SK-N-SH treated with all-trans-retinoic acid at 6 μM for 48 hours (cell line): ENCODE data around the gene STAB2.

Source experiments
- ATAC-seq: fragments of 200-7000 bp; cut with Tn5 transposase; 3 replicates; pipeline ENCODE4 v1.9.1; 2020; ENCODE audit warnings: mild to moderate bottlenecking, moderate library complexity
- ARNTL ChIP-seq: fragments of 450-650 bp; formaldehyde crosslinking; IDR thresholded peaks from 2 replicates; pipeline ENCODE4 v1.5.0; 2020; ENCODE audit warnings: low read depth, mild to moderate bottlenecking, moderate library complexity, borderline replicate concordance
- BACH2 ChIP-seq: fragments of 250-450 bp; sonication (Bioruptor Pico); IDR thresholded peaks from 2 replicates; pipeline ENCODE4 v1.9.0; 2021; ENCODE audit warnings: mild to moderate bottlenecking, borderline replicate concordance
- CSDC2 ChIP-seq: fragments of 250-450 bp; sonication (Bioruptor Pico); IDR thresholded peaks from 2 replicates; pipeline ENCODE4 v1.5.0; 2020; ENCODE audit warnings: mild to moderate bottlenecking, moderate library complexity
- CSRNP3 ChIP-seq: fragments of 250-450 bp; sonication (Bioruptor Pico); IDR thresholded peaks from 2 replicates; pipeline ENCODE4 v1.5.1; 2021; ENCODE audit warnings: mild to moderate bottlenecking, moderate library complexity
- ESRRG ChIP-seq: fragments of 250-450 bp; sonication (Bioruptor Pico); IDR thresholded peaks from 2 replicates; pipeline ENCODE4 v1.6.1; 2021; ENCODE audit warnings: mild to moderate bottlenecking
- GLIS3 ChIP-seq: fragments of 250-450 bp; sonication (Bioruptor Pico); IDR thresholded peaks from 2 replicates; pipeline ENCODE4 v1.5.0; 2020; ENCODE audit warnings: mild to moderate bottlenecking, moderate library complexity
- ISL1 ChIP-seq: fragments of 250-450 bp; sonication (Bioruptor Pico); IDR thresholded peaks from 2 replicates; pipeline ENCODE4 v2.1.2; 2022; ENCODE audit warnings: mild to moderate bottlenecking, moderate library complexity
- OSR1 ChIP-seq: fragments of 250-450 bp; sonication (Bioruptor Pico); IDR thresholded peaks from 2 replicates; pipeline ENCODE4 v1.8.0; 2022; ENCODE audit warnings: moderate library complexity, mild to moderate bottlenecking, inconsistent platforms
- POU6F1 ChIP-seq: fragments of 250-450 bp; sonication (Bioruptor Pico); IDR thresholded peaks from 2 replicates; pipeline ENCODE4 v1.8.0; 2021; ENCODE audit warnings: low read depth, mild to moderate bottlenecking, moderate library complexity, borderline replicate concordance
- PPARA ChIP-seq: fragments of 250-450 bp; sonication (Bioruptor Pico); IDR thresholded peaks from 2 replicates; pipeline ENCODE4 v1.5.0; 2020; ENCODE audit warnings: mild to moderate bottlenecking, borderline replicate concordance
- RARB ChIP-seq: fragments of 250-450 bp; sonication (Bioruptor Pico); IDR thresholded peaks from 2 replicates; pipeline ENCODE4 v1.8.0; 2021; ENCODE audit warnings: mild to moderate bottlenecking, moderate library complexity
- TCF4 ChIP-seq: fragments of 250-450 bp; sonication (Bioruptor Pico); IDR thresholded peaks from 2 replicates; pipeline ENCODE4 v1.8.0; 2021; ENCODE audit warnings: mild to moderate bottlenecking, moderate library complexity, borderline replicate concordance
- ZC3H10 ChIP-seq: fragments of 250-450 bp; sonication (Bioruptor Pico); IDR thresholded peaks from 2 replicates; pipeline ENCODE4 v1.5.1; 2021; ENCODE audit warnings: mild to moderate bottlenecking, moderate library complexity
- ZFP3 ChIP-seq: fragments of 250-450 bp; sonication (Bioruptor Pico); IDR thresholded peaks from 2 replicates; pipeline ENCODE4 v1.5.0; 2020; ENCODE audit warnings: mild to moderate bottlenecking, moderate library complexity
- ZFP30 ChIP-seq: fragments of 450-650 bp; formaldehyde crosslinking; IDR thresholded peaks from 2 replicates; pipeline ENCODE4 v1.5.0; 2022; ENCODE audit warnings: mild to moderate bottlenecking, moderate library complexity
- ZNF565 ChIP-seq: fragments of 450-650 bp; formaldehyde crosslinking; conservative IDR thresholded peaks from 2 replicates; pipeline ENCODE4 v1.5.0; 2020; ENCODE audit warnings: low read depth, mild to moderate bottlenecking, moderate library complexity
- ZNF70 ChIP-seq: fragments of 450-650 bp; formaldehyde crosslinking; IDR thresholded peaks from 2 replicates; pipeline ENCODE4 v1.5.0; 2020; ENCODE audit warnings: mild to moderate bottlenecking, moderate library complexity
- ZNF8 ChIP-seq: fragments of 450-650 bp; formaldehyde crosslinking; IDR thresholded peaks from 2 replicates; pipeline ENCODE4 v1.5.0; 2020; ENCODE audit warnings: mild to moderate bottlenecking, moderate library complexity
- TF ChIP-seq, protein P1 (sequence below): fragments of 250-450 bp; sonication (Bioruptor Pico); IDR thresholded peaks from 2 replicates; pipeline ENCODE4 v1.8.0; 2020; ENCODE audit warnings: mild to moderate bottlenecking, moderate library complexity, borderline replicate concordance
- TF ChIP-seq, protein P2 (sequence below): fragments of 250-450 bp; sonication (Bioruptor Pico); IDR thresholded peaks from 2 replicates; pipeline ENCODE4 v1.5.1; 2020; ENCODE audit warnings: low read depth, mild to moderate bottlenecking, moderate library complexity
- TF ChIP-seq, protein P3 (sequence below): fragments of 250-450 bp; sonication (Bioruptor Pico); IDR thresholded peaks from 2 replicates; pipeline ENCODE4 v1.5.0; 2020; ENCODE audit warnings: mild to moderate bottlenecking, moderate library complexity

STAB2 gene

GRCh38 chr12:103586791-103587370 is at the start of gene STAB2:
Gene STAB2 (plus strand): TSS chr12:103587273. CDS start chr12:103587477, 204 bp downstream.
- no peak for ATAC-seq
- TF ChIP-seq ZFP30 (no peak), BACH2 (CRISPR knock-in tag) (no peak), ESRRG (no peak), CSRNP3 (CRISPR knock-in tag) (no peak), ZNF565 (CRISPR knock-in tag) (no peak), OSR1 (CRISPR knock-in tag) (no peak), POU6F1 (CRISPR knock-in tag) (no peak), RARB (CRISPR knock-in tag) (no peak), ZC3H10 (CRISPR knock-in tag) (no peak), CSDC2 (CRISPR knock-in tag) (no peak), ISL1 (CRISPR knock-in tag) (no peak), TCF4 (CRISPR knock-in tag) (no peak), ZFP3 (CRISPR knock-in tag) (no peak), PPARA (CRISPR knock-in tag) (no peak), ZNF8 (CRISPR knock-in tag) (no peak), GLIS3 (no peak)
- TF ChIP-seq, protein P1, sequence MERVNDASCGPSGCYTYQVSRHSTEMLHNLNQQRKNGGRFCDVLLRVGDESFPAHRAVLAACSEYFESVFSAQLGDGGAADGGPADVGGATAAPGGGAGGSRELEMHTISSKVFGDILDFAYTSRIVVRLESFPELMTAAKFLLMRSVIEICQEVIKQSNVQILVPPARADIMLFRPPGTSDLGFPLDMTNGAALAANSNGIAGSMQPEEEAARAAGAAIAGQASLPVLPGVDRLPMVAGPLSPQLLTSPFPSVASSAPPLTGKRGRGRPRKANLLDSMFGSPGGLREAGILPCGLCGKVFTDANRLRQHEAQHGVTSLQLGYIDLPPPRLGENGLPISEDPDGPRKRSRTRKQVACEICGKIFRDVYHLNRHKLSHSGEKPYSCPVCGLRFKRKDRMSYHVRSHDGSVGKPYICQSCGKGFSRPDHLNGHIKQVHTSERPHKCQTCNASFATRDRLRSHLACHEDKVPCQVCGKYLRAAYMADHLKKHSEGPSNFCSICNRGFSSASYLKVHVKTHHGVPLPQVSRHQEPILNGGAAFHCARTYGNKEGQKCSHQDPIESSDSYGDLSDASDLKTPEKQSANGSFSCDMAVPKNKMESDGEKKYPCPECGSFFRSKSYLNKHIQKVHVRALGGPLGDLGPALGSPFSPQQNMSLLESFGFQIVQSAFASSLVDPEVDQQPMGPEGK (CRISPR knock-in tag), result no peak
- TF ChIP-seq, protein P2, sequence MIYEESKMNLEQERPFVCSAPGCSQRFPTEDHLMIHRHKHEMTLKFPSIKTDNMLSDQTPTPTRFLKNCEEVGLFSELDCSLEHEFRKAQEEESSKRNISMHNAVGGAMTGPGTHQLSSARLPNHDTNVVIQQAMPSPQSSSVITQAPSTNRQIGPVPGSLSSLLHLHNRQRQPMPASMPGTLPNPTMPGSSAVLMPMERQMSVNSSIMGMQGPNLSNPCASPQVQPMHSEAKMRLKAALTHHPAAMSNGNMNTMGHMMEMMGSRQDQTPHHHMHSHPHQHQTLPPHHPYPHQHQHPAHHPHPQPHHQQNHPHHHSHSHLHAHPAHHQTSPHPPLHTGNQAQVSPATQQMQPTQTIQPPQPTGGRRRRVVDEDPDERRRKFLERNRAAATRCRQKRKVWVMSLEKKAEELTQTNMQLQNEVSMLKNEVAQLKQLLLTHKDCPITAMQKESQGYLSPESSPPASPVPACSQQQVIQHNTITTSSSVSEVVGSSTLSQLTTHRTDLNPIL (CRISPR knock-in tag), result no peak

DNA sequence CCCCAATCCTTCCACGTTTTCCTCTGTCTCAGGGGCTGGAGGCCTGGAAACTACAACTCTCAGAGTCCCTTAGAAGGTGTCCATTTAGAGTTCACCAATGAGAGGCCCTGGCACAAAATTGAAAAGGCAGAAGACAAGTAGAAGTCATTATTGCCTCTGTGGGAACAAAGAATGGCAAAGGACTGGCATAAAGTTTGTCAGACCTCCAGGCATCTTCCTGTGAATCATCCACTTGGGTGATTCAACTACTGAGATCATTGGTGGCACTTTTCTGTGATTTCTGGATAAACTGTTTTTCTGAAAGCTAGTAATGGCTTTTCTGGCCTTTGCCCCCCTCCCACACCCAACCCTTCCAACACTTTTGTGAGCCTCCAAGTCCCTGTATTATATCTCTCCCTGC is 48.7 kb upstream of the STAB2 start:
- ATAC-seq, result no peak
- TF ChIP-seq ZC3H10 (CRISPR knock-in tag) (no peak), BACH2 (CRISPR knock-in tag) (no peak), POU6F1 (CRISPR knock-in tag) (no peak), RARB (CRISPR knock-in tag) (no peak), ZNF565 (CRISPR knock-in tag) (no peak), ZNF70 (no peak), ARNTL (CRISPR knock-in tag) (no peak), ZNF8 (CRISPR knock-in tag) (no peak), GLIS3 (no peak), ISL1 (CRISPR knock-in tag) (no peak)
- TF ChIP-seq, protein P1 (CRISPR knock-in tag), result no peak
- TF ChIP-seq, protein P3, sequence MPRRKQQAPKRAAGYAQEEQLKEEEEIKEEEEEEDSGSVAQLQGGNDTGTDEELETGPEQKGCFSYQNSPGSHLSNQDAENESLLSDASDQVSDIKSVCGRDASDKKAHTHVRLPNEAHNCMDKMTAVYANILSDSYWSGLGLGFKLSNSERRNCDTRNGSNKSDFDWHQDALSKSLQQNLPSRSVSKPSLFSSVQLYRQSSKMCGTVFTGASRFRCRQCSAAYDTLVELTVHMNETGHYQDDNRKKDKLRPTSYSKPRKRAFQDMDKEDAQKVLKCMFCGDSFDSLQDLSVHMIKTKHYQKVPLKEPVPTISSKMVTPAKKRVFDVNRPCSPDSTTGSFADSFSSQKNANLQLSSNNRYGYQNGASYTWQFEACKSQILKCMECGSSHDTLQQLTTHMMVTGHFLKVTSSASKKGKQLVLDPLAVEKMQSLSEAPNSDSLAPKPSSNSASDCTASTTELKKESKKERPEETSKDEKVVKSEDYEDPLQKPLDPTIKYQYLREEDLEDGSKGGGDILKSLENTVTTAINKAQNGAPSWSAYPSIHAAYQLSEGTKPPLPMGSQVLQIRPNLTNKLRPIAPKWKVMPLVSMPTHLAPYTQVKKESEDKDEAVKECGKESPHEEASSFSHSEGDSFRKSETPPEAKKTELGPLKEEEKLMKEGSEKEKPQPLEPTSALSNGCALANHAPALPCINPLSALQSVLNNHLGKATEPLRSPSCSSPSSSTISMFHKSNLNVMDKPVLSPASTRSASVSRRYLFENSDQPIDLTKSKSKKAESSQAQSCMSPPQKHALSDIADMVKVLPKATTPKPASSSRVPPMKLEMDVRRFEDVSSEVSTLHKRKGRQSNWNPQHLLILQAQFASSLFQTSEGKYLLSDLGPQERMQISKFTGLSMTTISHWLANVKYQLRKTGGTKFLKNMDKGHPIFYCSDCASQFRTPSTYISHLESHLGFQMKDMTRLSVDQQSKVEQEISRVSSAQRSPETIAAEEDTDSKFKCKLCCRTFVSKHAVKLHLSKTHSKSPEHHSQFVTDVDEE (CRISPR knock-in tag), result no peak
- TF ChIP-seq, all 23 proteins: peak for 0
